Adrenal gland (tissue), 12 donors: ENCODE results near the gene KMT5C. TPM values are rescaled to one million over a fixed set of nuclear protein-coding genes. Genes with fewer than 3 reads are reported as not detected.
"Not testable (repeated sequence)": the region's sequence is repeated elsewhere in the genome, so short reads cannot be mapped to it uniquely, and the experiment has no call there.

Experiments used
- DNase-seq, 7 donors: peaks; one replicate each; pipeline ENCODE4 v3.0.0-alpha.2; 2019 to 2020
- H3K27ac ChIP-seq, 5 donors: fragments of 200-600 bp; sonication (generic) in 4 of 5; 1 replicate in 3 of 5; 2 replicates in 2 of 5; pipeline versions ENCODE4 v1.5.1 to v1.8.0; 2016 to 2020; ENCODE audit warnings: mild to moderate bottlenecking in 1 of 5
- H3K27me3 ChIP-seq: fragments of 200-600 bp; 2 replicates; pipeline ENCODE4 v1.8.0; 2021
- H3K36me3 ChIP-seq, 2 donors: fragments of 200-600 bp; replicated peaks in 1 of 2; 1 replicate in 1 of 2; 2 replicates in 1 of 2; pipeline versions ENCODE4 v1.5.1 to v1.8.0; 2018 to 2022
- H3K4me1 ChIP-seq, 2 donors: fragments of 200-600 bp; replicated peaks in 1 of 2; 1 replicate in 1 of 2; 2 replicates in 1 of 2; pipeline versions ENCODE4 v1.5.1 to v1.8.0; 2018 to 2021
- H3K4me3 ChIP-seq, 4 donors: fragments of 200-600 bp; sonication (generic) in 3 of 4; one replicate each; pipeline ENCODE4 v1.5.1; 2016 to 2018
- H3K9me3 ChIP-seq, 3 donors: fragments of 200-600 bp; sonication (generic) in 1 of 3; replicated peaks in 1 of 3; 1 replicate in 2 of 3; 2 replicates in 1 of 3; pipeline versions ENCODE4 v1.5.1 to v1.8.0; 2016 to 2021
- CTCF ChIP-seq, 6 experiments: fragments of 450-650 bp in 4 of 6; fragments of 200-600 bp in 2 of 6; sonication (generic) in 1 of 6; IDR thresholded peaks; 1 replicate in 5 of 6; 2 replicates in 1 of 6; pipeline versions ENCODE4 v1.5.1 to v1.8.0; 2016 to 2021; ENCODE audit warnings: antibody characterized with exemption in 6 of 6, mild to moderate bottlenecking in 2 of 6, moderate library complexity in 1 of 6
- POLR2A ChIP-seq, 2 donors: fragments of 450-650 bp; IDR thresholded peaks; one replicate each; pipeline ENCODE4 v1.6.1; 2017; ENCODE audit warnings: antibody characterized with exemption in 2 of 2, mild to moderate bottlenecking in 2 of 2, moderate library complexity in 1 of 2
- WGBS, 4 donors: extraction: QIAGEN DNeasy Blood & Tissue Kit in 2 of 4; methylation state at CpG; one replicate each; pipeline versions ENCODE4 v1.1.5 to v1.1.7; 2013 to 2017; 5-methylcytosine and 5-hydroxymethylcytosine counted together
- intact Hi-C, 2 donors: fragments of 100-400 bp; cut with DNase I; formaldehyde crosslinking; loops; one replicate each; pipeline versions ENCODE4 v1.14.1 to v1.15.0; 2022 to 2023
- polyA plus RNA-seq, 3 donors: library from polyadenylated mRNA; stranded (reverse); fragments of 200-250 nt in 2 of 3; fragments of 350-450 nt in 1 of 3; fragmentation: Illumina TruSeq in 1 of 3; extraction: RNeasy Lipid Tissue Mini Kit (QIAGEN cat#74804) in 1 of 3; gene quantifications; one replicate each; pipeline ENCODE4 v1.2.3, GENCODE V29; 2013 to 2014
- total RNA-seq, 9 donors: library from RNA; depleted of rRNA in 4 of 9; stranded (reverse); fragments of >200 nt in 4 of 9; fragments of 120-200 nt in 1 of 9; fragmentation: NEBNext Ultra II Directional in 1 of 9; extraction: Animal tissue kit (Norgen Biotek cat#: 25700) in 1 of 9; gene quantifications; one replicate each; pipeline versions ENCODE4 v1.1.0 to v1.2.4, GENCODE V29; 2013 to 2023
- donor health status: healthy with polysubstance abuse.
- donor health status: Bipolar disorder and iron deficiency.
- donor health status: DM: yes; HTN: yes; CAD: no.
- donor health status: DM: no; HTN: no; CAD: no.
- donor health status: DM: no; HTN: no; CAD: no.
- donor health status: DM: yes; HTN: yes; CAD: no.

The KMT5C gene
- total and polyA plus RNA-seq, 12 donors: 1.4 to 56.7 (median 15.4) TPM

- WGBS, 4 donors: 63 to 74% (median 70%) methylated on average over 8 to 9 of the region's 9 CpGs
- DNase-seq: no peak
- no peak for TF ChIP-seq CTCF (IDR thresholded peaks at IDR 0.05)
- TF ChIP-seq POLR2A (IDR thresholded peaks at IDR 0.05): no peak
- H3K27ac ChIP-seq: no peak overlapping the region
- no peaks in the 10 kb centered on the region for H3K4me1 ChIP-seq
- H3K36me3 ChIP-seq: no peaks in the 10 kb centered on the region
- intact Hi-C loops: no loop called here
- H3K27me3 ChIP-seq: no peaks in the 10 kb centered on the region
- H3K9me3 ChIP-seq: no peaks in the 10 kb centered on the region
- no peak overlapping the region for H3K4me3 ChIP-seq
Observed at GRCh38 chr19:55321466-55322137, 18.1 kb upstream of the KMT5C start.

GRCh38 chr19:55322204-55322885 is 17.3 kb upstream of the KMT5C start:
- Histone ChIP-seq H3K36me3 (no peaks in the 10 kb centered on the region), H3K4me3 (no peak overlapping the region), H3K27me3 (no peaks in the 10 kb centered on the region), H3K9me3 (no peaks in the 10 kb centered on the region), H3K27ac (no peak overlapping the region), H3K4me1 (peaks cover 0 to under 1% of the 10 kb centered on the region in 2 donors)
- intact Hi-C loops: no loop called here
- TF ChIP-seq POLR2A (IDR thresholded peaks at IDR 0.05) (no peak), CTCF (IDR thresholded peaks at IDR 0.05) (no peak)
- WGBS, 4 donors: 55 to 70% (median 67%) methylated on average over 10 to 12 of the region's 12 CpGs
- no peak for DNase-seq

- H3K27ac ChIP-seq: peak overlapping the region in 4 of 5 donors; percentile 22 to 77 (median 44)
- no peak for DNase-seq
- 72 to 89% (median 77%) methylated on average over 6 of the region's 6 CpGs for WGBS, 4 donors
- H3K36me3 ChIP-seq: no peaks in the 10 kb centered on the region
- H3K9me3 ChIP-seq: no peaks in the 10 kb centered on the region
- H3K27me3 ChIP-seq: no peaks in the 10 kb centered on the region
- intact Hi-C loops: no loop called here
- peaks cover 0 to 4% of the 10 kb centered on the region in 2 donors for H3K4me1 ChIP-seq
- TF ChIP-seq POLR2A (IDR thresholded peaks at IDR 0.05) (no peak), CTCF (IDR thresholded peaks at IDR 0.05) (no peak)
- H3K4me3 ChIP-seq: no peak overlapping the region
Observed at GRCh38 chr19:55324662-55325061, 15.0 kb upstream of the KMT5C start.

GRCh38 chr19:55325172-55325571 is 14.5 kb upstream of the KMT5C start, which contains the start of gene TMEM150B:
Gene TMEM150B, minus strand, starts transcription at chr19:55325341. Its CDS starts 4,305 bp downstream, at chr19:55321036.
- peaks cover 0 to 4% of the 10 kb centered on the region in 2 donors for H3K4me1 ChIP-seq
- WGBS, 4 donors: 69 to 84% (median 74%) methylated on average over 10 to 14 of the region's 14 CpGs
- H3K4me3 ChIP-seq: no peak within 1 kb of the TSS
- intact Hi-C loops: no loop called here
- DNase-seq: no peak
- TF ChIP-seq CTCF (IDR thresholded peaks at IDR 0.05) (no peak), POLR2A (IDR thresholded peaks at IDR 0.05) (no peak)
- H3K27ac ChIP-seq: peak within 1 kb of the TSS; percentile 22 to 77 (median 60)
- no peaks in the 10 kb centered on the region for H3K27me3 ChIP-seq
- H3K36me3 ChIP-seq: no peaks in the 10 kb centered on the region
- no peaks in the 10 kb centered on the region for H3K9me3 ChIP-seq

GRCh38 chr19:55328774-55329318 is 10.8 kb upstream of the KMT5C start:
- DNase-seq, H3K9me3 ChIP-seq, H3K36me3 ChIP-seq, H3K27ac ChIP-seq, H3K4me3 ChIP-seq, H3K4me1 ChIP-seq, H3K27me3 ChIP-seq, intact Hi-C loops: not testable (repeated sequence)
- WGBS, 4 donors: 62 to 82% (median 71%) methylated on average over 4 of the region's 4 CpGs

GRCh38 chr19:55329791-55330190 is 9.9 kb upstream of the KMT5C start:
- DNase-seq, H3K9me3 ChIP-seq, H3K27ac ChIP-seq, H3K4me1 ChIP-seq, H3K27me3 ChIP-seq, intact Hi-C loops, H3K36me3 ChIP-seq, H3K4me3 ChIP-seq: not testable (repeated sequence)
- WGBS, 4 donors: 82 to 89% (median 85%) methylated on average over 6 of the region's 6 CpGs
